GM19324 (cell line): ENCODE measurements around the gene TRIM38.

Source experiments
- ATAC-seq: cut with Tn5 transposase; IDR thresholded peaks from one replicate; pipeline ENCODE4 v1.9.1; 2021; ENCODE audit warnings: mild to moderate bottlenecking, moderate library complexity; ENCODE audit not compliant: unreplicated experiment, low FRiP score

TRIM38 gene

GRCh38 chr6:26025047-26025893, 62.7 kb downstream of the TRIM38 start:
- ATAC-seq, result no peak

- peak; percentile 40 for ATAC-seq
Observed at GRCh38 chr6:26025894-26026832, 63.6 kb downstream of the TRIM38 start.

- ATAC-seq, result peak; percentile 61
Observed at GRCh38 chr6:26026833-26027490, 64.4 kb downstream of the TRIM38 start.

GRCh38 chr6:26027491-26028211, 65.0 kb downstream of the TRIM38 start:
- ATAC-seq, result no peak

- ATAC-seq, result no peak
Observed at GRCh38 chr6:26028212-26028745, 65.7 kb downstream of the TRIM38 start.

- ATAC-seq, result no peak
Observed at GRCh38 chr6:26028746-26029569, 66.4 kb downstream of the TRIM38 start.

- ATAC-seq, result no peak
Observed at GRCh38 chr6:26029570-26029856, 66.9 kb downstream of the TRIM38 start.

GRCh38 chr6:26029857-26030653, 67.5 kb downstream of the TRIM38 start:
- no peak for ATAC-seq

GRCh38 chr6:26030716-26031115, 68.1 kb downstream of the TRIM38 start:
- no peak for ATAC-seq

GRCh38 chr6:26031151-26031594, 68.6 kb downstream of the TRIM38 start:
- ATAC-seq, result no peak

GRCh38 chr6:26031595-26032339, 69.2 kb downstream of the TRIM38 start:
- peak; percentile 44 for ATAC-seq

GRCh38 chr6:26032340-26033084, 69.9 kb downstream of the TRIM38 start:
- ATAC-seq, result no peak

GRCh38 chr6:26033085-26033940, 70.7 kb downstream of the TRIM38 start:
- peak; percentile 76 for ATAC-seq

- no peak for ATAC-seq
Observed at GRCh38 chr6:26033941-26034354, 71.3 kb downstream of the TRIM38 start.

GRCh38 chr6:26034905-26035304, 72.3 kb downstream of the TRIM38 start:
- no peak for ATAC-seq
